ENCODE measurements around the gene RAB3A.

GRCh38 chr19:18197941-18198340 lies 5.9 kb downstream of the RAB3A start:
- TF ChIP-seq EP300 (IDR thresholded peaks at IDR 0.05; ENCODE audit: borderline replicate concordance) (no peak), MAX (IDR thresholded peaks at IDR 0.05) (no peak), NFIC (IDR thresholded peaks at IDR 0.05) (no peak), REST (IDR thresholded peaks at IDR 0.05; ENCODE audit: low read depth) (no peak), FOXM1 (IDR thresholded peaks at IDR 0.05; ENCODE audit: borderline replicate concordance, low read depth) (no peak), EGR1 (IDR thresholded peaks at IDR 0.05) (no peak), RAD21 (IDR thresholded peaks at IDR 0.05; ENCODE audit: low read depth) (no peak), CEBPB (IDR thresholded peaks at IDR 0.05) (no peak)

Data from Ishikawa (cell line).